Keratinocyte (primary cell): ENCODE measurements around the gene SSTR3. TPM values are rescaled to one million over a fixed set of nuclear protein-coding genes. Genes with fewer than 3 reads are reported as not detected.

Source experiments
- DNase-seq: peaks from one replicate; pipeline ENCODE4 v3.0.0-alpha.2; 2011; ENCODE audit warnings: low read depth, missing footprints, low spot score
- FAIRE-seq: peaks from 2 replicates; lab custom pipeline; 2011; peaks lifted over from hg19 to GRCh38; lab: Jason Lieb, UNC
- H2AFZ ChIP-seq: 2 replicates; pipeline ENCODE4 v1.6.0; 2012; ENCODE audit warnings: low read length, control low read depth, inconsistent platforms; ENCODE audit not compliant: control insufficient read depth
- H3K27ac ChIP-seq: 2 replicates; pipeline ENCODE4 v1.5.1; 2011; ENCODE audit warnings: low read length; ENCODE audit not compliant: control insufficient read depth, insufficient read depth
- H3K27me3 ChIP-seq: 3 replicates; pipeline ENCODE4 v1.6.0; 2011; ENCODE audit warnings: low read length; ENCODE audit not compliant: control insufficient read depth, insufficient read depth; ENCODE audit errors: extremely low read depth
- H3K36me3 ChIP-seq, 2 experiments: 2 replicates in 1 of 2; 3 replicates in 1 of 2; pipeline ENCODE4 v1.5.1; 2011; ENCODE audit warnings: low read length in 2 of 2, mild to moderate bottlenecking in 1 of 2; ENCODE audit not compliant: control insufficient read depth in 2 of 2, insufficient read depth in 2 of 2; ENCODE audit errors: extremely low read depth in 1 of 2
- H3K4me1 ChIP-seq: 3 replicates; pipeline ENCODE4 v1.5.1; 2011; ENCODE audit warnings: low read length; ENCODE audit not compliant: control insufficient read depth, insufficient read depth; ENCODE audit errors: extremely low read depth
- H3K4me2 ChIP-seq: 3 replicates; pipeline ENCODE4 v1.6.0; 2011; ENCODE audit warnings: low read depth, low read length; ENCODE audit not compliant: control insufficient read depth, insufficient read depth; ENCODE audit errors: extremely low read depth
- H3K4me3 ChIP-seq, 3 experiments: fragments of 200-600 bp in 1 of 3; sonication (generic) in 1 of 3; 2 replicates in 2 of 3; 3 replicates in 1 of 3; pipeline ENCODE4 v1.5.1; 2011 to 2016; ENCODE audit warnings: low read length in 3 of 3, mild to moderate bottlenecking in 3 of 3, control low read depth in 2 of 3, inconsistent platforms in 1 of 3, low read depth in 1 of 3, mixed read lengths in 1 of 3, mixed run types in 1 of 3, moderate library complexity in 1 of 3; ENCODE audit not compliant: control insufficient read depth in 2 of 3, insufficient read depth in 2 of 3; ENCODE audit errors: extremely low read depth in 1 of 3
- H3K79me2 ChIP-seq: 2 replicates; pipeline ENCODE4 v1.6.0; 2012; ENCODE audit warnings: low read length; ENCODE audit not compliant: control insufficient read depth, insufficient read depth
- H3K9ac ChIP-seq: 3 replicates; pipeline ENCODE4 v1.6.0; 2011; ENCODE audit warnings: low read length; ENCODE audit not compliant: control insufficient read depth, insufficient read depth; ENCODE audit errors: extremely low read depth
- H3K9me1 ChIP-seq: 3 replicates; pipeline ENCODE4 v1.6.0; 2011; ENCODE audit warnings: low read length; ENCODE audit not compliant: control insufficient read depth, insufficient read depth; ENCODE audit errors: extremely low read depth
- H3K9me3 ChIP-seq: 2 replicates; pipeline ENCODE4 v1.5.1; 2012; ENCODE audit warnings: low read depth, low read length; ENCODE audit not compliant: control insufficient read depth
- H4K20me1 ChIP-seq: 3 replicates; pipeline ENCODE4 v1.6.0; 2011; ENCODE audit warnings: low read length; ENCODE audit not compliant: control insufficient read depth, insufficient read depth; ENCODE audit errors: extremely low read depth
- CTCF ChIP-seq, 3 experiments: IDR thresholded peaks in 1 of 3; conservative IDR thresholded peaks in 1 of 3; optimal IDR thresholded peaks in 1 of 3; 2 replicates in 2 of 3; 3 replicates in 1 of 3; pipeline versions ENCODE3 to v1.5.1; 2011; ENCODE audit warnings: low read length in 3 of 3, mild to moderate bottlenecking in 3 of 3, moderate library complexity in 2 of 3, control low read depth in 1 of 3, inconsistent platforms in 1 of 3; ENCODE audit not compliant: insufficient read depth in 2 of 3; ENCODE audit errors: extremely low read depth in 1 of 3
- EZH2 ChIP-seq: IDR thresholded peaks from one replicate; pipeline ENCODE4 v1.6.1; 2012; ENCODE audit warnings: inconsistent platforms, mild to moderate bottlenecking, low read length, moderate library complexity
- dilution Hi-C: fragments of 300-500 bp; cut with MboI; formaldehyde crosslinking; loops from one replicate; pipeline ENCODE4 v1.7.0; 2020; ENCODE audit warnings: low sequenced_read_pairs; ENCODE audit not compliant: extremely low pct_ligation_motif_present
- polyA plus RNA-seq, 5 experiments: library from polyadenylated mRNA; depleted of rRNA in 3 of 5; stranded (reverse) in 3 of 5; stranded (forward) in 1 of 5; unstranded in 1 of 5; fragments of >200 nt; gene quantifications; 1 replicate in 1 of 5; 2 replicates in 3 of 5; 3 replicates in 1 of 5; pipeline versions ENCODE4 v1.2.1 to v1.2.3, GENCODE V29; 2011 to 2012; ENCODE audit warnings: missing spikeins in 2 of 5, low read depth in 1 of 5, low replicate concordance in 1 of 5

Gene SSTR3
- polyA plus RNA-seq, 1 donor (not counting 4 experiments of a cell fraction or from before 2014, with no cell fraction given): not detected

- no peak overlapping the region for H3K9ac ChIP-seq
- H3K9me1 ChIP-seq: no peaks in the 10 kb centered on the region
- H3K4me1 ChIP-seq: peaks cover 2% of the 10 kb centered on the region
- no peaks in the 10 kb centered on the region for H3K36me3 ChIP-seq
- no peak overlapping the region for H3K4me3 ChIP-seq
- H3K9me3 ChIP-seq: no peaks in the 10 kb centered on the region
- H3K4me2 ChIP-seq: no peak overlapping the region
- dilution Hi-C loops: no loop called here
- H3K27me3 ChIP-seq: peaks cover 5% of the 10 kb centered on the region
- TF ChIP-seq CTCF (optimal IDR thresholded peaks at IDR 0.05 in 1 of 3, IDR thresholded peaks at IDR 0.05 in 1 of 3, conservative IDR thresholded peaks at IDR 0.05 in 1 of 3; ENCODE audit: extremely low read depth in 1 of 3, insufficient read depth in 2 of 3, low read length in 3 of 3): no peak
- TF ChIP-seq EZH2: no peak
- no peaks in the 10 kb centered on the region for H3K79me2 ChIP-seq
- no peaks in the 10 kb centered on the region for H4K20me1 ChIP-seq
- DNase-seq (no peak), FAIRE-seq (no peak)
- no peak overlapping the region for H3K27ac ChIP-seq
- H2AFZ ChIP-seq: no peak overlapping the region
Measured at GRCh38 chr22:37162221-37163095, 49.8 kb downstream of the SSTR3 start.

- Histone ChIP-seq H3K27ac (no peak overlapping the region), H3K4me1 (no peaks in the 10 kb centered on the region), H3K27me3 (peaks cover 8% of the 10 kb centered on the region), H4K20me1 (no peaks in the 10 kb centered on the region), H3K9me3 (no peaks in the 10 kb centered on the region), H3K4me2 (no peak overlapping the region), H3K79me2 (no peaks in the 10 kb centered on the region), H3K4me3 (no peak overlapping the region), H2AFZ (no peak overlapping the region), H3K9me1 (no peaks in the 10 kb centered on the region), H3K9ac (no peak overlapping the region), H3K36me3 (no peaks in the 10 kb centered on the region)
- TF ChIP-seq CTCF (optimal IDR thresholded peaks at IDR 0.05 in 1 of 3, IDR thresholded peaks at IDR 0.05 in 1 of 3, conservative IDR thresholded peaks at IDR 0.05 in 1 of 3; ENCODE audit: extremely low read depth in 1 of 3, insufficient read depth in 2 of 3, low read length in 3 of 3) (no peak), EZH2 (no peak)
- DNase-seq: no peak
- dilution Hi-C loops: no loop called here
- no peak for FAIRE-seq
Measured at GRCh38 chr22:37161443-37161842, 50.8 kb downstream of the SSTR3 start.
